PC-3 (cell line): Measurements from ENCODE around the gene ATL2. TPM values are rescaled to one million over a fixed set of nuclear protein-coding genes. Genes with fewer than 3 reads are reported as not detected.

Experiments used
- ATAC-seq: fragments of 200-7000 bp; cut with Tn5 transposase; 2 replicates; pipeline ENCODE4 v1.9.1; 2020; ENCODE audit warnings: mild to moderate bottlenecking, moderate library complexity
- BruUV-seq: library from RNA; stranded (reverse); fragments of 400-500 nt; replicated peaks from 2 replicates; lab custom pipeline; 2021; lab: Mats Ljungman, UMichigan
- CTCF ChIA-PET: fragments of 300-600 bp; sonication (Branson Sonifier 250); formaldehyde crosslinking; loops from one replicate; lab custom pipeline; 2022; ENCODE audit warnings: antibody characterized with exemption; lab: Charles Lee
- POLR2A ChIA-PET: fragments of 300-600 bp; sonication (Branson Sonifier 250); formaldehyde crosslinking; loops from one replicate; lab custom pipeline; 2022; ENCODE audit warnings: antibody characterized with exemption; ENCODE audit not compliant: unreplicated experiment; lab: Charles Lee
- DNase-seq: peaks from one replicate; pipeline ENCODE4 v3.0.0-alpha.2; 2015
- H2AFZ ChIP-seq: fragments of 300-600 bp; sonication (generic); 2 replicates; pipeline ENCODE4 v1.6.0; 2016; ENCODE audit warnings: antibody characterized with exemption, low read length
- H3F3A ChIP-seq: fragments of 300-600 bp; sonication (generic); one replicate; pipeline ENCODE4 v1.6.0; 2017; ENCODE audit warnings: antibody characterized with exemption, low read length, control low read depth, mild to moderate bottlenecking; ENCODE audit not compliant: unreplicated experiment
- H3K27ac ChIP-seq: fragments of 300-600 bp; sonication (generic); 2 replicates; pipeline ENCODE4 v1.5.1; 2016; ENCODE audit warnings: mild to moderate bottlenecking, low read length
- H3K27me3 ChIP-seq: fragments of 300-600 bp; sonication (generic); 2 replicates; pipeline ENCODE4 v1.6.1; 2016; ENCODE audit warnings: low read length, mixed read lengths
- H3K36me3 ChIP-seq: fragments of 300-600 bp; sonication (generic); 2 replicates; pipeline ENCODE4 v1.6.1; 2016; ENCODE audit warnings: low read depth, mixed run types, low read length, mixed read lengths
- H3K4me1 ChIP-seq: fragments of 300-600 bp; sonication (generic); 2 replicates; pipeline ENCODE4 v1.5.1; 2016; ENCODE audit warnings: low read length; ENCODE audit not compliant: insufficient read depth
- H3K4me2 ChIP-seq: fragments of 300-600 bp; sonication (generic); 2 replicates; pipeline ENCODE4 v1.6.0; 2016; ENCODE audit warnings: low read length
- H3K4me3 ChIP-seq: fragments of 300-600 bp; sonication (generic); 2 replicates; pipeline ENCODE4 v1.5.1; 2016; ENCODE audit warnings: mild to moderate bottlenecking, low read length, mixed read lengths
- H3K79me2 ChIP-seq: fragments of 300-600 bp; sonication (generic); 2 replicates; pipeline ENCODE4 v1.6.1; 2017; ENCODE audit warnings: low read length, mixed read lengths
- H3K9ac ChIP-seq: fragments of 300-600 bp; sonication (generic); 2 replicates; pipeline ENCODE4 v1.6.0; 2016; ENCODE audit warnings: mild to moderate bottlenecking, low read length
- H3K9me2 ChIP-seq: fragments of 300-600 bp; sonication (generic); replicated peaks from 2 replicates; pipeline ENCODE4 v1.6.1; 2016; ENCODE audit warnings: mixed run types, low read length, mixed read lengths
- H3K9me3 ChIP-seq: fragments of 300-600 bp; sonication (generic); 2 replicates; pipeline ENCODE4 v1.6.1; 2016; ENCODE audit warnings: low read length, mixed read lengths
- H4K20me1 ChIP-seq: fragments of 300-600 bp; sonication (generic); 2 replicates; pipeline ENCODE4 v1.6.1; 2016; ENCODE audit warnings: low read length, mixed read lengths
- CTCF ChIP-seq: fragments of 300-600 bp; sonication (generic); conservative IDR thresholded peaks from 2 replicates; pipeline ENCODE4 v1.5.1; 2017; ENCODE audit warnings: antibody characterized with exemption, low read depth, mild to moderate bottlenecking, low read length
- EZH2 ChIP-seq: fragments of 300-600 bp; sonication (generic); IDR thresholded peaks from one replicate; pipeline ENCODE4 v1.6.1; 2017; ENCODE audit warnings: antibody characterized with exemption, mild to moderate bottlenecking, low read length; ENCODE audit not compliant: unreplicated experiment
- EZH2phosphoT487 ChIP-seq: fragments of 300-600 bp; sonication (generic); IDR thresholded peaks from 2 replicates; pipeline ENCODE4 v1.6.1; 2018; ENCODE audit warnings: mild to moderate bottlenecking, antibody characterized with exemption, low read length, borderline replicate concordance
- intact Hi-C: fragments of 100-400 bp; cut with micrococcal nuclease; formaldehyde crosslinking; loops from 2 replicates; pipeline ENCODE4 v1.9.0; 2023
- total RNA-seq: library from RNA; depleted of rRNA; stranded (reverse); fragments of >200 nt; gene quantifications from 2 replicates; pipeline ENCODE4 v1.2.3, GENCODE V29; 2014

Gene ATL2
- total RNA-seq, 1 experiment from 2014 or later, result 89.4 TPM

GRCh38 chr2:38417745-38418689 lies 40.9 kb upstream of the ATL2 start:
- no peak overlapping the region for H2AFZ ChIP-seq
- H3K36me3 ChIP-seq, result no peaks in the 10 kb centered on the region
- no peaks in the 10 kb centered on the region for H4K20me1 ChIP-seq
- H3K4me2 ChIP-seq, result no peak overlapping the region
- H3K79me2 ChIP-seq, result no peaks in the 10 kb centered on the region
- H3K9ac ChIP-seq, result no peak overlapping the region
- no peaks in the 10 kb centered on the region for H3K9me2 ChIP-seq
- DNase-seq (no peak), ATAC-seq (no peak)
- no peak overlapping the region for H3K27ac ChIP-seq
- ChIA-PET CTCF (no interaction called here), POLR2A (no interaction called here)
- H3F3A ChIP-seq, result no peaks in the 10 kb centered on the region
- intact Hi-C loops, result no loop called here
- TF ChIP-seq EZH2phosphoT487 (no peak), EZH2 (no peak), CTCF (no peak)
- no peak overlapping the region for H3K4me3 ChIP-seq
- no TSS peak for BruUV-seq
- H3K9me3 ChIP-seq, result peaks cover 3% of the 10 kb centered on the region; the same call in 1 of the 2 replicates
- no peaks in the 10 kb centered on the region for H3K27me3 ChIP-seq
- no peaks in the 10 kb centered on the region for H3K4me1 ChIP-seq

- no peak overlapping the region for H3K27ac ChIP-seq
- no peak for ATAC-seq
- POLR2A ChIA-PET, result no interaction called here
- no peaks in the 10 kb centered on the region for H3K27me3 ChIP-seq
- no peaks in the 10 kb centered on the region for H4K20me1 ChIP-seq
- no peak for DNase-seq
- H3K4me3 ChIP-seq, result no peak overlapping the region
- no TSS peak for BruUV-seq
- TF ChIP-seq EZH2 (no peak), EZH2phosphoT487 (no peak), CTCF (no peak)
- H2AFZ ChIP-seq, result no peak overlapping the region
- H3F3A ChIP-seq, result no peaks in the 10 kb centered on the region
- H3K36me3 ChIP-seq, result peaks cover 6% of the 10 kb centered on the region; the same call in 1 of the 2 replicates
- peaks cover 14% of the 10 kb centered on the region for H3K9me3 ChIP-seq
- H3K4me2 ChIP-seq, result no peak overlapping the region
- H3K9ac ChIP-seq, result no peak overlapping the region
- intact Hi-C loops, result no loop called here
- H3K4me1 ChIP-seq, result no peaks in the 10 kb centered on the region
- H3K79me2 ChIP-seq, result no peaks in the 10 kb centered on the region
- CTCF ChIA-PET, result no interaction called here
- H3K9me2 ChIP-seq, result no peaks in the 10 kb centered on the region
These were observed 39.4 kb upstream of the ATL2 start for GRCh38 chr2:38416296-38417036.
